Sigmoid colon (tissue), 4 donors: Measurements from ENCODE around the gene PRR20A.

Experiments used
- CTCF ChIP-seq, 4 experiments: fragments of 450-650 bp in 3 of 4; fragments of 200-600 bp in 1 of 4; IDR thresholded peaks; one replicate each; pipeline ENCODE4 v1.5.1; 2016 to 2019; ENCODE audit warnings: antibody characterized with exemption in 4 of 4, mild to moderate bottlenecking in 3 of 4, moderate library complexity in 2 of 4
- EP300 ChIP-seq, 4 donors: sonication (generic); formaldehyde crosslinking; IDR thresholded peaks; one replicate each; pipeline ENCODE4 v1.6.1; 2017; ENCODE audit warnings: antibody characterized with exemption in 4 of 4
- POLR2A ChIP-seq, 2 donors: fragments of 450-650 bp; IDR thresholded peaks; one replicate each; pipeline ENCODE4 v1.6.1; 2016; ENCODE audit warnings: antibody characterized with exemption in 2 of 2, mild to moderate bottlenecking in 2 of 2, moderate library complexity in 2 of 2
- POLR2AphosphoS5 ChIP-seq, 4 donors: sonication (generic); formaldehyde crosslinking; IDR thresholded peaks; one replicate each; pipeline ENCODE4 v1.6.1; 2017; ENCODE audit warnings: antibody characterized with exemption in 4 of 4

DNA sequence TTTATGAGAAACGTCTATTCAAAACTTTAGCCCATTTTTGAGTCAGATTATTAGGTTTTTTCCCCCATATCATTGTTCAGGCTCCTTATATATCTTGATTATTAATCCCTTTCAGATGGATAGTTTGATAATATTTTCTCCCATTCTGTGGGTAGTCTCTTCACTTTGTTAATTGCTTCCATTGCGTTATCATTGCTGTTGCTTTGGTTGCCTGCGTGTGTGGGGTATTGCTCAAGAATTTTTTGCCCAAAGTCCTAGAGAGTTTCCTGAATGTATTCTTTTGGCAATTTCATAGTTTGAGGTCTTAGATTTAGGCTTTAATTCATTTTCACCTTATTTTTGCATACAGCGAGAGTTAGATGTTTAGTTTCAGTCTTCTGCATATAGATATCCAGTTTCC, 25.8 kb upstream of the PRR20A start:
- TF ChIP-seq CTCF (IDR thresholded peaks at IDR 0.05) (no peak), POLR2AphosphoS5 (IDR thresholded peaks at IDR 0.05) (no peak), POLR2A (IDR thresholded peaks at IDR 0.05) (no peak), EP300 (IDR thresholded peaks at IDR 0.05) (no peak)
